Activated T-helper 17 cell treated with anti-CD3 and anti-CD28 coated beads, Interleukin-2, amount 50 U/mL, for 72 hours (primary cell): ENCODE data around the gene FAM76B. TPM values are rescaled to one million over a fixed set of nuclear protein-coding genes. Genes with fewer than 3 reads are reported as not detected.

Experiments
- ATAC-seq: fragments of 150-1000 bp; cut with Tn5 transposase; replicated peaks from 2 replicates; pipeline ENCODE4 v1.10.0; 2021; ENCODE audit warnings: mild to moderate bottlenecking, moderate library complexity
- H3K27ac Mint-ChIP-seq: one replicate; pipeline ENCODE4 v1.8.0; 2022; ENCODE audit warnings: mixed read lengths
- H3K27me3 Mint-ChIP-seq: one replicate; pipeline ENCODE4 v1.8.0; 2022; ENCODE audit warnings: mixed read lengths
- H3K36me3 Mint-ChIP-seq: one replicate; pipeline ENCODE4 v1.8.0; 2022; ENCODE audit warnings: low read depth, mild to moderate bottlenecking, mixed read lengths
- H3K4me1 Mint-ChIP-seq: one replicate; pipeline ENCODE4 v1.8.0; 2022; ENCODE audit warnings: mixed read lengths
- H3K4me3 Mint-ChIP-seq: one replicate; pipeline ENCODE4 v1.8.0; 2022; ENCODE audit warnings: mild to moderate bottlenecking, mixed read lengths
- H3K9me3 Mint-ChIP-seq: one replicate; pipeline ENCODE4 v1.8.0; 2022; ENCODE audit warnings: mixed read lengths
- total RNA-seq, 2 donors: library from RNA; stranded (reverse); gene quantifications; one replicate each; pipeline ENCODE4 v1.2.3, GENCODE V29; 2022

FAM76B gene
- total RNA-seq, 2 donors from 2014 or later: 38.3 to 50.7 TPM

DNA sequence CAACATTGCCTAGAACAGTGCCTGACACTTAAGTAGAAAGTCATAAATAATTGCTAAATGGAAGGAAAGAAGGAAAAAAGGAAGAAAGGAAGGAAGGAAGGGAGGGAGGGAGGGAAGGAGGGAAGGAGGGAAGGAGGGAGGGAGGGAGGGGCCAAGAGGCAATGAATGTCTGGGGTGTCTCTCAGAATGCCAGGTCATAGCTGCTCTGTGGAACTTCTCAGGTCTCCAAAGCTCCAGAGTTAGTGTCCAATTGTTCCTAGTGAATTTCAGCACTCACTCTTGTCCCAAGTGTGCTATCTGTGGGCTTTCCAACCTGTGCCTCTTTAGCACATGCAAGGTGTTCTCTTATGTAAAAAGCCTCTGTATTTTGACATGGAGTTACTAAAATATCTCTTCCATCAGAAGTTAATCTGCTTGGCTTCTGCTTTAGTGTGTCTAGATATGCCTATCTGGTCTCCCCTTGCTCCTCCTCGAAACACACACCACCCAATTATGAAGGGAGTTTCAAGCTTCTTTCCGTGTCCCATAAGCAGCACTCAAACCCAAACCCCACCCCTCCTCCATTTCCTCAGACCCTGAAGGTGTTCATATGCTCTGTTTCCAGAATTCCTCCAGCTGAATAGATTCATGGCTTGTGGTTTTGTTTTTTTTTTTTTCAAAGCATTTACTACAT, 56.5 kb downstream of the FAM76B start:
- peaks cover 6% of the 10 kb centered on the region for H3K27me3 Mint-ChIP-seq
- no peak for ATAC-seq
- H3K36me3 Mint-ChIP-seq: no peaks in the 10 kb centered on the region
- H3K4me1 Mint-ChIP-seq: peaks cover 5% of the 10 kb centered on the region
- H3K4me3 Mint-ChIP-seq: no peak overlapping the region
- no peaks in the 10 kb centered on the region for H3K9me3 Mint-ChIP-seq
- H3K27ac Mint-ChIP-seq: no peak overlapping the region

DNA sequence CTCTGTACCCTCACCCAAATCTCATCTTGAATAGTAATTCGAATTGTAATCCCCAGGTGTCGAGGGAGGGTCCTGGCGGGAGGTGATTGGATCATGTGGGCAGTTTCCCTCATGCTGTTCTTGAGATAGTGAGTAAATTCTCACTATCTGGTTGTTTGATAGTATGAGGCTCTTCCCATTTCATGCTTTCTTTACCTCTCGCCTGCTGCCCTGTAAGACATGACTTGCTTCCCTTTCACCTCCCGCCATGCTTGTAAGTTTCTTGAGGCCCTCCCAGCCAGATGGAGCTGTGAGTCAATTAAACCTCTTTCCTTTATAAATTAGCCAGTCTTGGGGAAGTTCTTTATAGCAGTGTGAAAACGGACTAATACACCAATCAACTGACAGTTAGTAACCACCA, 60.1 kb downstream of the FAM76B start:
- H3K9me3 Mint-ChIP-seq: no peaks in the 10 kb centered on the region
- no peak for ATAC-seq
- H3K27me3 Mint-ChIP-seq: peaks cover 4% of the 10 kb centered on the region
- no peak overlapping the region for H3K27ac Mint-ChIP-seq
- no peaks in the 10 kb centered on the region for H3K36me3 Mint-ChIP-seq
- peaks cover 2% of the 10 kb centered on the region for H3K4me1 Mint-ChIP-seq
- no peak overlapping the region for H3K4me3 Mint-ChIP-seq

DNA sequence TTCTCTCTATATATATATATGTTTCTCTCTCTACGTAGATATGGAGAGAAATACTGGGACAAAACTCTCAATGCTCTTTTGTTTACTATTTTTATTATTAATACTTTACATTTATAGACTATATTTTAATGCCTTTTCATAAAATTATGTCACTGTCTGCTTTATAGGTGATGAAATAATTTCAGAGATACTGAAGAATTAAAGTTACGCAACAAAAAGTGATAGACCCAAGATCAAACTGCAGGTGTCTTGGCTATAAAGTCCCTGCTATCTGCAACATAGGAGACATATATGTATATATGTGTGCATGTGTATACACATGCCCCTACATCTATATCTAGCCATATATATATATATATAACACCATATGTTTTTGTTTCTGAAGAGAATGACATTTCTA, 60.8 kb downstream of the FAM76B start:
- Mint-ChIP-seq H3K9me3 (no peaks in the 10 kb centered on the region), H3K4me1 (no peaks in the 10 kb centered on the region), H3K4me3 (no peak overlapping the region), H3K36me3 (no peaks in the 10 kb centered on the region), H3K27me3 (peaks cover 3% of the 10 kb centered on the region), H3K27ac (no peak overlapping the region)
- ATAC-seq: no peak

DNA sequence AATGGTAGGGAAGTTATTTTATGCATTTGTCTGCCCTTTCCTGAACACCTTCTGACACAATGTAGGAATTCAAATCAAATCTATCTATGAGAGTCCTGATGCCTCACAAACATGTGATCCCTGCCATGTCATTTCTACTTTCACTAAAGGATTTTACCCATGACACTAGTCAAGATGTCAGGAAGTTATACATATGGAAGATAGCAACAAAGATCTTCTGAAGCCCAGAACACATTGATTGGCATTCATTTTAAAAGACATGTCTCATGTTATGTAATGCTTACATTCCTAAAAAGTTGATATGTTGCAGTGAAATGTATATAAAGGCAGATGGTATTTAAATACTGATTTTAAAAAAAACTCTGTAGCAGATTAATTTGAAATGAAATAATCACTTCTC, 61.5 kb downstream of the FAM76B start:
- H3K27ac Mint-ChIP-seq: no peak overlapping the region
- no peaks in the 10 kb centered on the region for H3K36me3 Mint-ChIP-seq
- no peak for ATAC-seq
- no peaks in the 10 kb centered on the region for H3K9me3 Mint-ChIP-seq
- peaks cover 3% of the 10 kb centered on the region for H3K27me3 Mint-ChIP-seq
- H3K4me3 Mint-ChIP-seq: no peak overlapping the region
- no peaks in the 10 kb centered on the region for H3K4me1 Mint-ChIP-seq

DNA sequence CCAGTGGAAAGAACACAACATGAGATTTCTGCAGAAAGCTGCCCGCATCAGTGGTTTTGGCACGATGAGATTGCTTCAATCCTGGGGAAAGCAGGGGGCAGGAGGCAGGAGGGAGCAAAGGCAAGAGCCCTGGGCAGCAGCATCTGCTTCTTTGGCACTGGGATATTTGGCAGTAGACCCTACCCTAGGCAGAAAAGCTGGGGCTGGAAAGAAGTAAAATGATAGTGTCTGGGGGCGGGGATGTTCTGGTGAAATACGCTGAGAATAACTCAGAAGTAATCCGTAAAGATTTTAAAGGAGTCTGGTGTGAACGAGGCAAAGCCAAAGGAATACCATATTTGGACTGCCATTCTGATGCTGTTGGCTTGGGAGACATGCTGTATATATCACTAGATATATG, 62.0 kb downstream of the FAM76B start:
- no peak overlapping the region for H3K27ac Mint-ChIP-seq
- no peak for ATAC-seq
- H3K4me1 Mint-ChIP-seq: no peaks in the 10 kb centered on the region
- no peaks in the 10 kb centered on the region for H3K36me3 Mint-ChIP-seq
- H3K9me3 Mint-ChIP-seq: no peaks in the 10 kb centered on the region
- H3K4me3 Mint-ChIP-seq: no peak overlapping the region
- H3K27me3 Mint-ChIP-seq: peaks cover 3% of the 10 kb centered on the region

DNA sequence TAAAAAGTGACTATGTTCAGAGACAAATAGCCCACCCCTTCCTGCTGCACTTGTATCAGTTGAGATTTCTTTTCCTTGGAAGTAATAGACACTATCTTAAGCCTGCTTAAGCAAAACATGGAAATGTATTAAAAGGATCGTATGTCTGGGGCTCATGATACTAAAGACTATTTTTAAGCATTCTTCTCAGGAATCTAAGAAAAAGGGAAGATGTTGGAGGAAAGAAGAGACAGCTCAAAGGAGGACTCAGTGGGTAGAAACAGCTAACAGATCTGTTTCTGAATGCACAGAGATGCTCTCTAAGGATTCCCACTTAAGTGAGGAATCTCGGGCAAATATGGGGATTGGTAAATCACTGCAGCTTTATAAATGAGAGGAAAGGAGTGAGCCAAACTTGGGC, 62.5 kb downstream of the FAM76B start:
- Mint-ChIP-seq H3K27ac (no peak overlapping the region), H3K36me3 (no peaks in the 10 kb centered on the region), H3K27me3 (peaks cover 3% of the 10 kb centered on the region), H3K4me1 (no peaks in the 10 kb centered on the region), H3K9me3 (no peaks in the 10 kb centered on the region), H3K4me3 (no peak overlapping the region)
- no peak for ATAC-seq

DNA sequence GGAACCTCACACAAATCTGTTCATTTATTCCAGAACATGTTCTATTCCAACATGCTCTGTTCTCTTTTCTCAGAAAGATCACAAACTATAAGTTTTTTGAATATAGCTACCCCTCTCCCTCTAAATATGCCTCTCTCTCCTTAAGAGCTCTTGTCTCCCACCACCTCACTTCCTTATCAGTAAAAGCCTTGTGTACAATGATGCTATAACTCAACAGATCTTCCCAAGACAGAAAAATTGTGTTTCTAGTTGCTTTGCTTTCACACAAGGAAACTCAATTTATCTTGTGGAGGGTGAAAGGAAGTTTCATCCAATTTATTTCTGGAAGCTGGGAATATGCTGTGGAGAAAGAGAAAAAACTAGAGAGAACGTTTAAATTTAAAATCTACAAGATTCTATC, 64.4 kb downstream of the FAM76B start:
- H3K4me3 Mint-ChIP-seq: no peak overlapping the region
- H3K27me3 Mint-ChIP-seq: peaks cover 3% of the 10 kb centered on the region
- ATAC-seq: no peak
- no peaks in the 10 kb centered on the region for H3K36me3 Mint-ChIP-seq
- H3K4me1 Mint-ChIP-seq: peaks cover 5% of the 10 kb centered on the region
- H3K27ac Mint-ChIP-seq: no peak overlapping the region
- no peaks in the 10 kb centered on the region for H3K9me3 Mint-ChIP-seq

DNA sequence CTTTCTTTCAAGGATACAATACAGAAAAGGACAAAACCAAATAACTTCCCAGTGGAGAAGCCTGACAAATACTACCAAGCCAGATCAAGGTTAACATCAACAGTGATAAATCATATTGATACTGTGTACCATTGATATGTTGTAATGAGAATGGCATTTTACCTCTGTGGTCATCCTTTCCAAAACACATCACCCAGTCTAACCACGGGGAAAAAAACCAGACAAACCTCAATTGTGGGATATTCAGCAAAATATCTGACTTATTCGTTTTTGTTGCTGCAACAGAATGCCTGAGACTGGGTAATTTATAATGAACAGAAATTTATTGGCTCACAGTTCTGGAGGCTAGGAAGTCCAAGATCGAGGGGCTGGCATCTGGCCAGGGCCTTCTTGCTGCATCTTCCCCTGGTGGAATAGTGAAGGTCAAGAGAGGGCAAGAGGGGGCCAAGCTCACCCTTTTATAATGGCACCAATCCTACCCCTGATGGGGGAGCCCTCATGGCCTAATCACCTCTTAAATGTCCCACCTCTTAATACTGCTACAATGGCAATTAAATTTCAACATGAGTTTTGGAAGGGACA, 66.1 kb downstream of the FAM76B start:
- H3K9me3 Mint-ChIP-seq: no peaks in the 10 kb centered on the region
- no peak overlapping the region for H3K27ac Mint-ChIP-seq
- H3K4me1 Mint-ChIP-seq: peaks cover 7% of the 10 kb centered on the region
- no peak for ATAC-seq
- H3K27me3 Mint-ChIP-seq: no peaks in the 10 kb centered on the region
- H3K4me3 Mint-ChIP-seq: no peak overlapping the region
- no peaks in the 10 kb centered on the region for H3K36me3 Mint-ChIP-seq

DNA sequence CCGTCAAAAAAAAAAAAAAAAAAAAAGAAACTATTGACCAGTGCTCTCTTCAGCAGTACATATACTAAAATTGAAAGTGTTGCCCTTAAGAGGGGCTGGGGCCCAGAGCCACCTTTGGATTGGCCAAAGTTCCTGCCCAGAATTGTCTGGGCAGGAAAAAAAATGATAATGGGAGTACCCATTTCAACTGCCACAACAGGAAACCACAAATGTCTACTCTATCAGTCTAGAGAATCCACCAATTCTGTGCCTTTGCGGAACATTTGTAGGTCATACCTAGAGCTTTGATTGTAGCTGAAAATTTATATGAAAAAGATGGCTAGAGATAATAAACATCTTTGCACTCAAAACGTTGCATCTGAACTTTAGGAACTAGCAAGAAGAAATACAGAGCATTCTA, 69.4 kb downstream of the FAM76B start:
- Mint-ChIP-seq H3K4me3 (no peak overlapping the region), H3K36me3 (no peaks in the 10 kb centered on the region), H3K9me3 (no peaks in the 10 kb centered on the region), H3K27ac (no peak overlapping the region), H3K27me3 (no peaks in the 10 kb centered on the region), H3K4me1 (peaks cover 19% of the 10 kb centered on the region)
- no peak for ATAC-seq

Other genes starting within 250 kb of the FAM76B start
- 100 to 1,000 TPM in 1 of 2 donors, 10 to 100 TPM in 1; 79.9 to 159 TPM for gene CEP57, start 716 bp upstream of the FAM76B start, total RNA-seq
- gene MTMR2, start 134.3 kb upstream of the FAM76B start, total RNA-seq: 10 to 100 TPM; 14.9 to 35.4 TPM